ENCODE results near the gene ZNF471. TPM values are rescaled to one million over a fixed set of nuclear protein-coding genes. Genes with fewer than 3 reads are reported as not detected.
A peak's percentile ranks its signal among the peaks of the same experiment; 100 is the strongest.

The ZNF471 gene
- total and polyA plus RNA-seq, 2 donors (not counting 1 experiment from before 2014, with no cell fraction given) = 2.4 to 9.2 TPM

GRCh38 chr19:56543776-56544175 lies 36.1 kb downstream of the ZNF471 start:
- H3K9me3 ChIP-seq (ENCODE audit: control insufficient read depth, insufficient read depth, low read depth, low read length) = no peaks in the 10 kb centered on the region
- H3K4me1 ChIP-seq (ENCODE audit: control insufficient read depth, extremely low read depth, insufficient read depth, low read length) = no peaks in the 10 kb centered on the region
- H3K79me2 ChIP-seq (ENCODE audit: control insufficient read depth, insufficient read depth, low read length) = no peaks in the 10 kb centered on the region
- H3K9ac ChIP-seq (ENCODE audit: insufficient read depth, low read length) = no peak overlapping the region
- no peak overlapping the region for H3K27ac ChIP-seq (ENCODE audit: insufficient read depth, low read length)
- H3K4me3 ChIP-seq (replicated peaks in 1 of 4; ENCODE audit: control extremely low read depth in 1 of 4, insufficient read depth in 1 of 4, low read depth in 3 of 4, low read length in 4 of 4) = no peak overlapping the region
- no peak for DNase-seq (ENCODE audit: low read depth in 2 of 2)
- no peak overlapping the region for H2AFZ ChIP-seq (ENCODE audit: low read length)
- no peak overlapping the region for H3K4me2 ChIP-seq (ENCODE audit: extremely low read depth, insufficient read depth, low read length)
- H4K20me1 ChIP-seq (ENCODE audit: control insufficient read depth, extremely low read depth, insufficient read depth, low read length) = no peaks in the 10 kb centered on the region
- peaks cover 13% of the 10 kb centered on the region for H3K36me3 ChIP-seq (ENCODE audit: control insufficient read depth, insufficient read depth, low read length)
- no peaks in the 10 kb centered on the region for H3K27me3 ChIP-seq (ENCODE audit: control insufficient read depth, insufficient read depth, low read length)
- TF ChIP-seq CTCF (conservative IDR thresholded peaks at IDR 0.05 in 1 of 2, IDR thresholded peaks at IDR 0.05 in 1 of 2; ENCODE audit: low read depth in 1 of 2, low read length in 2 of 2) (no peak), EZH2 (IDR thresholded peaks at IDR 0.05; ENCODE audit: low read length, missing control alignments) (no peak)

- Histone ChIP-seq H3K4me3 (replicated peaks in 1 of 4; ENCODE audit: control extremely low read depth in 1 of 4, insufficient read depth in 1 of 4, low read depth in 3 of 4, low read length in 4 of 4) (no peak overlapping the region), H3K27ac (ENCODE audit: insufficient read depth, low read length) (no peak overlapping the region), H3K79me2 (ENCODE audit: control insufficient read depth, insufficient read depth, low read length) (no peaks in the 10 kb centered on the region), H3K4me2 (ENCODE audit: extremely low read depth, insufficient read depth, low read length) (no peak overlapping the region), H3K9ac (ENCODE audit: insufficient read depth, low read length) (no peak overlapping the region), H2AFZ (ENCODE audit: low read length) (no peak overlapping the region), H3K4me1 (ENCODE audit: control insufficient read depth, extremely low read depth, insufficient read depth, low read length) (no peaks in the 10 kb centered on the region), H3K9me3 (ENCODE audit: control insufficient read depth, insufficient read depth, low read depth, low read length) (no peaks in the 10 kb centered on the region), H3K27me3 (ENCODE audit: control insufficient read depth, insufficient read depth, low read length) (no peaks in the 10 kb centered on the region), H3K36me3 (ENCODE audit: control insufficient read depth, insufficient read depth, low read length) (peaks cover 11% of the 10 kb centered on the region), H4K20me1 (ENCODE audit: control insufficient read depth, extremely low read depth, insufficient read depth, low read length) (no peaks in the 10 kb centered on the region)
- TF ChIP-seq EZH2 (IDR thresholded peaks at IDR 0.05; ENCODE audit: low read length, missing control alignments) = no peak
- peak in 1 of 2 donors; percentile 17 for TF ChIP-seq CTCF (conservative IDR thresholded peaks at IDR 0.05 in 1 of 2, IDR thresholded peaks at IDR 0.05 in 1 of 2; ENCODE audit: low read depth in 1 of 2, low read length in 2 of 2)
- DNase-seq (ENCODE audit: low read depth in 2 of 2) = no peak
Measured at GRCh38 chr19:56547535-56547934, 39.9 kb downstream of the ZNF471 start.

- DNase-seq (ENCODE audit: low read depth in 2 of 2) = peak in 1 of 2 donors; percentile 10
Measured at GRCh38 chr19:56554272-56554869, 46.7 kb downstream of the ZNF471 start.

More at GRCh38 chr19:56554272-56554869, 46.7 kb downstream of the ZNF471 start:
- Histone ChIP-seq H3K9me3 (ENCODE audit: control insufficient read depth, insufficient read depth, low read depth, low read length) (peaks cover 2% of the 10 kb centered on the region), H3K27me3 (ENCODE audit: control insufficient read depth, insufficient read depth, low read length) (no peaks in the 10 kb centered on the region), H3K27ac (ENCODE audit: insufficient read depth, low read length) (no peak overlapping the region), H3K4me1 (ENCODE audit: control insufficient read depth, extremely low read depth, insufficient read depth, low read length) (no peaks in the 10 kb centered on the region), H3K9ac (ENCODE audit: insufficient read depth, low read length) (no peak overlapping the region), H2AFZ (ENCODE audit: low read length) (no peak overlapping the region), H3K4me2 (ENCODE audit: extremely low read depth, insufficient read depth, low read length) (no peak overlapping the region), H4K20me1 (ENCODE audit: control insufficient read depth, extremely low read depth, insufficient read depth, low read length) (no peaks in the 10 kb centered on the region), H3K36me3 (ENCODE audit: control insufficient read depth, insufficient read depth, low read length) (peaks cover 8% of the 10 kb centered on the region), H3K4me3 (replicated peaks in 1 of 4; ENCODE audit: control extremely low read depth in 1 of 4, insufficient read depth in 1 of 4, low read depth in 3 of 4, low read length in 4 of 4) (no peak overlapping the region), H3K79me2 (ENCODE audit: control insufficient read depth, insufficient read depth, low read length) (no peaks in the 10 kb centered on the region)
- TF ChIP-seq EZH2 (IDR thresholded peaks at IDR 0.05; ENCODE audit: low read length, missing control alignments) (no peak), CTCF (conservative IDR thresholded peaks at IDR 0.05 in 1 of 2, IDR thresholded peaks at IDR 0.05 in 1 of 2; ENCODE audit: low read depth in 1 of 2, low read length in 2 of 2) (no peak)
